HG03565 (cell line): ENCODE measurements around the gene ZNF521.

ENCODE experiments used
- ATAC-seq: cut with Tn5 transposase; IDR thresholded peaks from one replicate; pipeline ENCODE4 v1.9.1; 2021; ENCODE audit warnings: mild to moderate bottlenecking, moderate library complexity; ENCODE audit not compliant: unreplicated experiment

ZNF521 gene

GRCh38 chr18:25086876-25087275 is 265.1 kb downstream of the ZNF521 start:
- no peak for ATAC-seq

- no peak for ATAC-seq
Observed at GRCh38 chr18:25081001-25081400, 271.0 kb downstream of the ZNF521 start.

- no peak for ATAC-seq
Observed at GRCh38 chr18:25080211-25080610, 271.8 kb downstream of the ZNF521 start.

- no peak for ATAC-seq
Observed at GRCh38 chr18:25077944-25078723, 273.8 kb downstream of the ZNF521 start.

- no peak for ATAC-seq
Observed at GRCh38 chr18:25077038-25077943, 274.7 kb downstream of the ZNF521 start.

- no peak for ATAC-seq
Observed at GRCh38 chr18:25075783-25076182, 276.2 kb downstream of the ZNF521 start.

GRCh38 chr18:25075331-25075730 is 276.6 kb downstream of the ZNF521 start:
- no peak for ATAC-seq

GRCh38 chr18:25074925-25075324 is 277.0 kb downstream of the ZNF521 start:
- ATAC-seq, result no peak

- no peak for ATAC-seq
Observed at GRCh38 chr18:25072205-25072604, 279.8 kb downstream of the ZNF521 start.

- ATAC-seq, result no peak
Observed at GRCh38 chr18:25067275-25068025, 284.5 kb downstream of the ZNF521 start.

GRCh38 chr18:25066516-25066915 is 285.4 kb downstream of the ZNF521 start:
- ATAC-seq, result no peak

- ATAC-seq, result no peak
Observed at GRCh38 chr18:25062720-25063119, 289.2 kb downstream of the ZNF521 start.

- ATAC-seq, result no peak
Observed at GRCh38 chr18:25061395-25061794, 290.6 kb downstream of the ZNF521 start.

- ATAC-seq, result no peak
Observed at GRCh38 chr18:25058521-25058920, 293.4 kb downstream of the ZNF521 start.

- ATAC-seq, result no peak
Observed at GRCh38 chr18:25057491-25058050, 294.4 kb downstream of the ZNF521 start.

- ATAC-seq, result no peak
Observed at GRCh38 chr18:25056429-25056828, 295.5 kb downstream of the ZNF521 start.

GRCh38 chr18:25055076-25055475 is 296.9 kb downstream of the ZNF521 start:
- no peak for ATAC-seq

GRCh38 chr18:25053466-25053865 is 298.5 kb downstream of the ZNF521 start:
- ATAC-seq, result no peak

GRCh38 chr18:25052511-25052921 is 299.4 kb downstream of the ZNF521 start:
- no peak for ATAC-seq

GRCh38 chr18:25050605-25051004 is 301.4 kb downstream of the ZNF521 start:
- ATAC-seq, result no peak

GRCh38 chr18:25047983-25048382 is 304.0 kb downstream of the ZNF521 start:
- ATAC-seq, result no peak
